ENCODE measurements around the gene LRRTM4.
"Not testable (repeated sequence)": the region's sequence is repeated elsewhere in the genome, so short reads cannot be mapped to it uniquely, and the experiment has no call there.

Gene LRRTM4

GRCh38 chr2:76763276-76763675, 758.9 kb downstream of the LRRTM4 start:
- H3K4me3 ChIP-seq (ENCODE audit: low read depth, low read length): no peak overlapping the region

- H3K4me3 ChIP-seq (ENCODE audit: low read depth, low read length): no peak overlapping the region
Observed at GRCh38 chr2:76760367-76760704, 761.8 kb downstream of the LRRTM4 start.

GRCh38 chr2:76759634-76760366, 762.4 kb downstream of the LRRTM4 start:
- no peak overlapping the region for H3K4me3 ChIP-seq (ENCODE audit: low read depth, low read length)

- no peak overlapping the region for H3K4me3 ChIP-seq (ENCODE audit: low read depth, low read length)
Observed at GRCh38 chr2:76752506-76752905, 769.7 kb downstream of the LRRTM4 start.

DNA sequence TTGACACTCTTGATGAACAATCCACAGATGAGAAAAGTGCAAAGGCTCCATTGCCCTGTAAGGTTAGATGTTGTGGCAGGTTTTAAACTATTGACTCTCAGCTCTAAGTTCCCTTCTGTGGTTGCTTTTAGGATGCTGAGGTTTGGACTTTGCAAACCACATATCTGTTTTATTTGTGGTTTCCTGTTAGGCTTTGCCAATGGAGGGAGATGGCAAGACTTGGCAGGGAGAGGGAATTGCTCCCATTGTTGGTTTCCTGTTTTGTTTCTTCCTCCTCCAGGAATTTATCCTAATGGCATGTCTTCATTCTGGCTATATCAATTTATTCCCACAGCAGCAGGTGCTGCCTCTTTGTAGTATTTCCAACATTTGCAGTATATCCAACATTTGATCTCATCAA, 772.3 kb downstream of the LRRTM4 start:
- no peak overlapping the region for H3K4me3 ChIP-seq (ENCODE audit: low read depth, low read length)

DNA sequence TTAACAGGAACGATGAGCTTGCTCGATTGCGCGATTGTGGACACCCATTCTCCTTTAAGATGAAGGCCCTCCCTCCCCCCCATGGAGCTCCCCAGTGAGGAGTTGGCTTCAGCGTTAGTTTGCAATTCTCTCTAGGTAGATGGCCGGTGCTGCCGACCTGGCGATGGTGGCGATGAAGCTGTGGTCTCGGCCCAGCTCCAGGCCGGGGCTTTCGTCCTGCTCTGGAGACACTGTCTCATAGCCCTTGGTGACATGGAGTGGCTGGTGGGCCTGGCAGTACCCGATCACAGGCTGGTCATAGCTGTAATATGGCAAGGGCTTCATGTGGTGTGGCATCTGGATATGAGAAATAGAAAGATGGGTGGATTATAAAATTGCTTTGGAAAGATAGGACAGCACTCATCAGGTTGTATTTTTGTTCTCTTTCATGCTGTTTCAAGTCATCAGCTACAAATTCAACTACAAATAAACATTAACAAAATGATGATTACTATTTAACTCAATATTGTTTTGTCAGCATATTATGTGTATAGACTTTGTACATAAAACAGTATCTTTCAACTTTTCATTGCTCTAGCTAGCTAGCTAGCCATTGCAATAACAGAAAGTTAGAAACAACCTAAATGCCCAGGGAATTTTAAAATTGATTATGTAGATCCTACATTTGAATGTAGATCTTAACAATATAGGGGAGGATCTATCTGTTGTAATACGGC, 773.4 kb downstream of the LRRTM4 start:
- H3K4me3 ChIP-seq (ENCODE audit: low read depth, low read length): no peak overlapping the region

GRCh38 chr2:76745605-76746004, 776.6 kb downstream of the LRRTM4 start:
- H3K4me3 ChIP-seq (ENCODE audit: low read depth, low read length): no peak overlapping the region

DNA sequence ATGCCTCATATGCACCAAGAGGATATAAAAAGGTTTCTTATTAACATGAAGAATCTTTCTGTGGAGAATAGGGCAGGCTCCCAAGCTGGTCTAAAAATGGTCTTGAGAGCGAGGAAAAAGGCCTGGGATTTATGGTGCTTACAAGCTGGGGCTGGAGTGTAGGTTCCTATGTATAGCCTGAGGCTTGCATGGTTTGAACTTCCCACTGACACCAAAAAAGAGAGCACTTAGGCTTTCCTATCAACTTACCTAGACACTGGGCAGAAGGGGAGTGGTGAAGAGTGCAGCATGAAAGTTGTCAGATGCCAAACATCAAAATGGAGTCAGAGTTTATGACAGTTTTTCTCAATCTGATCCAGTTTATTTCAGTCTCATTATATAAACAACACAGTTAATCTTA, 784.6 kb downstream of the LRRTM4 start:
- no peak overlapping the region for H3K4me3 ChIP-seq (ENCODE audit: low read depth, low read length)

GRCh38 chr2:76733736-76734135, 788.4 kb downstream of the LRRTM4 start:
- H3K4me3 ChIP-seq (ENCODE audit: low read depth, low read length): no peak overlapping the region

- H3K4me3 ChIP-seq (ENCODE audit: low read depth, low read length): no peak overlapping the region
Observed at GRCh38 chr2:76731157-76731556, 791.0 kb downstream of the LRRTM4 start.

- H3K4me3 ChIP-seq (ENCODE audit: low read depth, low read length): no peak overlapping the region
Observed at GRCh38 chr2:76730021-76730420, 792.2 kb downstream of the LRRTM4 start.

DNA sequence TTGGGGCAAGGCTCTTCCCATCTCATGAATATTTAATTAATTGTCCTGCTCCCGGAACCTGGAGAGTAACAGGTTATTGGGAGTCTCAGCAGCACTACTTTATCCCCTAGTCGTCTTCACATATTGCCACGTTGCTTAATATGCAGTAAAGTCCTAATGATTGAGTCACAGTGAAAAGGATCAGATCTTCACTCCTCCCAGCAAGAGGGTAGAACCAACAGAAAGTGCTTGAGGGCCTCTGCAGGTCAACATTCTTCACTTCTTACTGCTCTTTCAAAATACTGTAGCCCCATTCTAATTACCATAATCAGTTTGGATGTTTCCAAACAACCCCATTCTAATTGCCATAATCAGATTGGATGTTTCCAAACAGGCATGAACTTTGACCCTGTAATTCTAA, 801.0 kb downstream of the LRRTM4 start:
- H3K4me3 ChIP-seq (ENCODE audit: low read depth, low read length): no peak overlapping the region

DNA sequence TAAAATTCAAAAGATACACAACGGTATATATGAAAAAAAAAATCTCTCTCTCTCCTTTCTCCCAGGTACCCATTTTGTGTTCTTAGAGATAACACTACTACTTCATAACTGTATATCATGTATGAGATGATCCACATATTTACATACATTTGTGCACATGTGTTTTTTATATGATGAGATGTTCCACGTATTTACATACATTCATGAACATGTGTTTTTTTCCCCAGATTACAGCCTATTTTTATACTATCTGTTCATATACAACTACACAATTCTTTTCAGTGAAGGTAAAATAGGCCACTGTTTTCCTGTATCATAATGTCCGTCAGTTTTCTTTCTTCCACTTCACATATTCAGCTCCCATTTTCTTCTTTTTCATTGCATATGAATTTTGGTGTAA, 808.9 kb downstream of the LRRTM4 start:
- H3K4me3 ChIP-seq (ENCODE audit: low read depth, low read length): no peak overlapping the region

DNA sequence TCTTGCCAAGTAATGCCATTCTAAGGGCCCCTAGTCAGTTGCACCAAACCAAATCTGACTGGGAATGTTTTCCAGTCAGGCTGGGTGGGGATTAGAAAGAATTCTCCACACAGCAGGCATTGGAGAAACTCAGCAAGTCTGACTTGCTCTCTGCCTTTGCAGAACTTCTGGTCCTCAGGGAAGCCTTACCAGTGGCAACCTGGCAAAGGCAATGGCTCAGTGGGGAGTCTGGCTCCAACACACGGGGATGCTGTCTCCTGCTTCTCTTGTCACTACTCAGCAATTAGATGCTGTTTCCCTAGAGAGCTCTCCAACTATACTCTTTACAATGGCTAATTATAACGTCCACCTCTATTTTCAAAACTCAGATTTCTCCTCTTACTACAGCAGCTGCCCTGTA, 810.7 kb downstream of the LRRTM4 start:
- no peak overlapping the region for H3K4me3 ChIP-seq (ENCODE audit: low read depth, low read length)

DNA sequence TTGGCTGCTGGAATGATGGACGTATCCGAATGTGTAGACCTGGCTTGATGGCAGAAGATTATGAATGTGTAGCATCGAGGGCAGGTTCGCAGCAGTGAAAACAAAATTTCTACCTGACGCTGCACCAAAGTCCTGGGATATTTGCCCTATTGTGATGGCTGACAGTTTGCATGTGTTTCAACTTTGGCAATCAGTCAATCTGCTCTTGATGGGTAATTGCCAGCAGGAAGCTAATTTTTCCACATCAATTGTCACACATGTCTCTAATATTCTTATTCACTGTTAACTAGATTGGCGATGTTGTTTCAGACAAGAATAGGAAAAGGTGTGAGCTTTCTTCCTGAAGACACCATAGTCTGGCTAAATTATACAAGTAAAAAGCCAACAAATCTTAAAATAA, 821.3 kb downstream of the LRRTM4 start:
- H3K4me3 ChIP-seq (ENCODE audit: low read depth, low read length): no peak overlapping the region

- not testable (repeated sequence) for H3K4me3 ChIP-seq (ENCODE audit: low read depth, low read length)
Observed at GRCh38 chr2:76697998-76698713, 824.0 kb downstream of the LRRTM4 start.
